ENCODE results near the gene ZP1.

DNA sequence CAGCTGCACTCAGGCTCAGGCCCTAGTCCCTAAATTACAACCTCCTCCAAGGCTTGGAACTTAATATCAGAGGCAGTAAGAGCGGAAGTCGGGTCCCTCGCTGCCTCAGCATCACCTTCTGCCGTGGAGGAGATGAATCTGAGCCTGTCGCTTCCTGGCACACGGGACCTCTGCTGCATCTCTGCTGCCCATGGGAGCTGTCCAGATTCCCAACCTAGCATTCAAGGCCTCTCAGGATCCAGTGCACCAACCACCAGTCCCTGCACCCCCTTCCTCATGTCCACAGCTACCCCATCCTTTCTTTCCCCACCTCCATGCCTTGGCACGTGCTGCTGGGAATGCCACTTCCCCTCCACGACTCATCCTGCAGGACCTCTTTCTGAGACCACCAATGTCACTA, 9.1 kb upstream of the ZP1 start:
- TF ChIP-seq GABPA (IDR thresholded peaks at IDR 0.05; ENCODE audit: low read depth) (no peak), BHLHE40 (IDR thresholded peaks at IDR 0.05; ENCODE audit: borderline replicate concordance in 1 of 2, low read depth in 2 of 2, low read length in 1 of 2) (no peak), JUND (IDR thresholded peaks at IDR 0.05; ENCODE audit: low read depth, low read length) (no peak), CHD1 (IDR thresholded peaks at IDR 0.05; ENCODE audit: low read depth, low read length) (no peak), RAD21 (IDR thresholded peaks at IDR 0.05; ENCODE audit: insufficient read depth, low read depth, low read length) (no peak), PML (IDR thresholded peaks at IDR 0.05; ENCODE audit: low read length) (no peak)
- TF ChIP-seq, protein P1, sequence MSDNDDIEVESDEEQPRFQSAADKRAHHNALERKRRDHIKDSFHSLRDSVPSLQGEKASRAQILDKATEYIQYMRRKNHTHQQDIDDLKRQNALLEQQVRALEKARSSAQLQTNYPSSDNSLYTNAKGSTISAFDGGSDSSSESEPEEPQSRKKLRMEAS (IDR thresholded peaks at IDR 0.05; ENCODE audit: low read depth, low read length): no peak
- TF ChIP-seq, protein P2, sequence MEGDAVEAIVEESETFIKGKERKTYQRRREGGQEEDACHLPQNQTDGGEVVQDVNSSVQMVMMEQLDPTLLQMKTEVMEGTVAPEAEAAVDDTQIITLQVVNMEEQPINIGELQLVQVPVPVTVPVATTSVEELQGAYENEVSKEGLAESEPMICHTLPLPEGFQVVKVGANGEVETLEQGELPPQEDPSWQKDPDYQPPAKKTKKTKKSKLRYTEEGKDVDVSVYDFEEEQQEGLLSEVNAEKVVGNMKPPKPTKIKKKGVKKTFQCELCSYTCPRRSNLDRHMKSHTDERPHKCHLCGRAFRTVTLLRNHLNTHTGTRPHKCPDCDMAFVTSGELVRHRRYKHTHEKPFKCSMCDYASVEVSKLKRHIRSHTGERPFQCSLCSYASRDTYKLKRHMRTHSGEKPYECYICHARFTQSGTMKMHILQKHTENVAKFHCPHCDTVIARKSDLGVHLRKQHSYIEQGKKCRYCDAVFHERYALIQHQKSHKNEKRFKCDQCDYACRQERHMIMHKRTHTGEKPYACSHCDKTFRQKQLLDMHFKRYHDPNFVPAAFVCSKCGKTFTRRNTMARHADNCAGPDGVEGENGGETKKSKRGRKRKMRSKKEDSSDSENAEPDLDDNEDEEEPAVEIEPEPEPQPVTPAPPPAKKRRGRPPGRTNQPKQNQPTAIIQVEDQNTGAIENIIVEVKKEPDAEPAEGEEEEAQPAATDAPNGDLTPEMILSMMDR (IDR thresholded peaks at IDR 0.05 in 2 of 3, conservative IDR thresholded peaks at IDR 0.05 in 1 of 3; ENCODE audit: control insufficient read depth in 2 of 3, extremely low read depth in 1 of 3, insufficient read depth in 1 of 3, low read depth in 3 of 3, low read length in 3 of 3): no peak
- TF ChIP-seq, protein P3, sequence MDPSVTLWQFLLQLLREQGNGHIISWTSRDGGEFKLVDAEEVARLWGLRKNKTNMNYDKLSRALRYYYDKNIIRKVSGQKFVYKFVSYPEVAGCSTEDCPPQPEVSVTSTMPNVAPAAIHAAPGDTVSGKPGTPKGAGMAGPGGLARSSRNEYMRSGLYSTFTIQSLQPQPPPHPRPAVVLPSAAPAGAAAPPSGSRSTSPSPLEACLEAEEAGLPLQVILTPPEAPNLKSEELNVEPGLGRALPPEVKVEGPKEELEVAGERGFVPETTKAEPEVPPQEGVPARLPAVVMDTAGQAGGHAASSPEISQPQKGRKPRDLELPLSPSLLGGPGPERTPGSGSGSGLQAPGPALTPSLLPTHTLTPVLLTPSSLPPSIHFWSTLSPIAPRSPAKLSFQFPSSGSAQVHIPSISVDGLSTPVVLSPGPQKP (IDR thresholded peaks at IDR 0.05; ENCODE audit: low read depth, low read length): no peak
- TF ChIP-seq, protein P4, sequence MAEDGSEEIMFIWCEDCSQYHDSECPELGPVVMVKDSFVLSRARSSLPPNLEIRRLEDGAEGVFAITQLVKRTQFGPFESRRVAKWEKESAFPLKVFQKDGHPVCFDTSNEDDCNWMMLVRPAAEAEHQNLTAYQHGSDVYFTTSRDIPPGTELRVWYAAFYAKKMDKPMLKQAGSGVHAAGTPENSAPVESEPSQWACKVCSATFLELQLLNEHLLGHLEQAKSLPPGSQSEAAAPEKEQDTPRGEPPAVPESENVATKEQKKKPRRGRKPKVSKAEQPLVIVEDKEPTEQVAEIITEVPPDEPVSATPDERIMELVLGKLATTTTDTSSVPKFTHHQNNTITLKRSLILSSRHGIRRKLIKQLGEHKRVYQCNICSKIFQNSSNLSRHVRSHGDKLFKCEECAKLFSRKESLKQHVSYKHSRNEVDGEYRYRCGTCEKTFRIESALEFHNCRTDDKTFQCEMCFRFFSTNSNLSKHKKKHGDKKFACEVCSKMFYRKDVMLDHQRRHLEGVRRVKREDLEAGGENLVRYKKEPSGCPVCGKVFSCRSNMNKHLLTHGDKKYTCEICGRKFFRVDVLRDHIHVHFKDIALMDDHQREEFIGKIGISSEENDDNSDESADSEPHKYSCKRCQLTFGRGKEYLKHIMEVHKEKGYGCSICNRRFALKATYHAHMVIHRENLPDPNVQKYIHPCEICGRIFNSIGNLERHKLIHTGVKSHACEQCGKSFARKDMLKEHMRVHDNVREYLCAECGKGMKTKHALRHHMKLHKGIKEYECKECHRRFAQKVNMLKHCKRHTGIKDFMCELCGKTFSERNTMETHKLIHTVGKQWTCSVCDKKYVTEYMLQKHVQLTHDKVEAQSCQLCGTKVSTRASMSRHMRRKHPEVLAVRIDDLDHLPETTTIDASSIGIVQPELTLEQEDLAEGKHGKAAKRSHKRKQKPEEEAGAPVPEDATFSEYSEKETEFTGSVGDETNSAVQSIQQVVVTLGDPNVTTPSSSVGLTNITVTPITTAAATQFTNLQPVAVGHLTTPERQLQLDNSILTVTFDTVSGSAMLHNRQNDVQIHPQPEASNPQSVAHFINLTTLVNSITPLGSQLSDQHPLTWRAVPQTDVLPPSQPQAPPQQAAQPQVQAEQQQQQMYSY (CRISPR knock-in tag; IDR thresholded peaks at IDR 0.05): no peak
- TF ChIP-seq, protein P5, sequence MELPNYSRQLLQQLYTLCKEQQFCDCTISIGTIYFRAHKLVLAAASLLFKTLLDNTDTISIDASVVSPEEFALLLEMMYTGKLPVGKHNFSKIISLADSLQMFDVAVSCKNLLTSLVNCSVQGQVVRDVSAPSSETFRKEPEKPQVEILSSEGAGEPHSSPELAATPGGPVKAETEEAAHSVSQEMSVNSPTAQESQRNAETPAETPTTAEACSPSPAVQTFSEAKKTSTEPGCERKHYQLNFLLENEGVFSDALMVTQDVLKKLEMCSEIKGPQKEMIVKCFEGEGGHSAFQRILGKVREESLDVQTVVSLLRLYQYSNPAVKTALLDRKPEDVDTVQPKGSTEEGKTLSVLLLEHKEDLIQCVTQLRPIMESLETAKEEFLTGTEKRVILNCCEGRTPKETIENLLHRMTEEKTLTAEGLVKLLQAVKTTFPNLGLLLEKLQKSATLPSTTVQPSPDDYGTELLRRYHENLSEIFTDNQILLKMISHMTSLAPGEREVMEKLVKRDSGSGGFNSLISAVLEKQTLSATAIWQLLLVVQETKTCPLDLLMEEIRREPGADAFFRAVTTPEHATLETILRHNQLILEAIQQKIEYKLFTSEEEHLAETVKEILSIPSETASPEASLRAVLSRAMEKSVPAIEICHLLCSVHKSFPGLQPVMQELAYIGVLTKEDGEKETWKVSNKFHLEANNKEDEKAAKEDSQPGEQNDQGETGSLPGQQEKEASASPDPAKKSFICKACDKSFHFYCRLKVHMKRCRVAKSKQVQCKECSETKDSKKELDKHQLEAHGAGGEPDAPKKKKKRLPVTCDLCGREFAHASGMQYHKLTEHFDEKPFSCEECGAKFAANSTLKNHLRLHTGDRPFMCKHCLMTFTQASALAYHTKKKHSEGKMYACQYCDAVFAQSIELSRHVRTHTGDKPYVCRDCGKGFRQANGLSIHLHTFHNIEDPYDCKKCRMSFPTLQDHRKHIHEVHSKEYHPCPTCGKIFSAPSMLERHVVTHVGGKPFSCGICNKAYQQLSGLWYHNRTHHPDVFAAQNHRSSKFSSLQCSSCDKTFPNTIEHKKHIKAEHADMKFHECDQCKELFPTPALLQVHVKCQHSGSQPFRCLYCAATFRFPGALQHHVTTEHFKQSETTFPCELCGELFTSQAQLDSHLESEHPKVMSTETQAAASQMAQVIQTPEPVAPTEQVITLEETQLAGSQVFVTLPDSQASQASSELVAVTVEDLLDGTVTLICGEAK (IDR thresholded peaks at IDR 0.05; ENCODE audit: borderline replicate concordance): no peak
